NCI-H774 (cell line): ENCODE data around the gene ZNF627.
"Not testable (repeated sequence)": the region's sequence is repeated elsewhere in the genome, so short reads cannot be mapped to it uniquely, and the experiment has no call there.

ENCODE experiments used
- DNase-seq: peaks from one replicate; lab custom pipeline; 2025; lab: John Stamatoyannopoulos, UW

Gene ZNF627

DNA sequence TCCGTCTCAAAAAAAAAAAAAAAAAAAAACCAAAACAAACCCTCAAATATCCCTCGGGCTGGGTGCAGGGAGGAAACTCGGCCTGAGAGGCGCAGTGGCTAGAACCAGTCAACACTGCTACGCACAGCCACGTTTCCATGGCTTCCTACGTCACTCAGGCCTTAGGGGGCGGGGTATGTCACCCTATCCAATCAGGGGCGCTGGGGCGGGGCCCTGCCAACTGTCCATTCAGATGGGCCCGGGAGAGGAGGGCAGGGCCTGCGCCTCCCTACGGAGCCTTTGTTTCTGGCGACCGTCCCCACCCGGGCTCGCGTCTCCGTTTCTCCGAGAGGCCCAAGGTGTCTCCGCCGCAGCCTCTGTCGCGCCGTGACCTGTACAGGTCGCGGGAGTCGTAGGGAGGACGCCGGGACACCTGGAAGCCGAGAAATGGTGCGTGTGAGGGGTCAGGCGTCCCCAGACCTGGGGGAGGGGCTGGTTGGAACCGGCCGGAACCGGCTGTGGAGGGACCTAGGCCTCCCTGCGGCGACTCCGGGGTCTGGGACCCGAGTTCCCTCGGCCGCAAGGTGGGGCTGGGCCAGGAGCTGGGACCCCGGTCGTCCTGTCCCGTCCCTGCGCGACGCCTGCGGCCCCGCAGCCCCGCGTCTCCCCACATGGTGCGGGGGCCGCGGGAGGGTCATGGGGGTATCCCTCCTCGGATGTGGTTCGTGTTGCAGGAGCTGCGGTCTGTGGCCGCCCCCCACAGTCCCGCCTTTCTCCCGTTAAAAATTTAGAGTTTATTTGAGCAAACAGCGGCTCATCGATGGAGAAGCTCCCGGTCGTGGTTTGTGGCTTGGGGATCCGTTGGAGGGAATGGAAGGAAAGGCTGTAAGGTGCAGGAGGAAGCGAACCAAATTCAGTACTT, at the start of gene ZNF627:
Gene ZNF627, plus strand, starts transcription at position 282 of the 901 bp plus-strand sequence. Its CDS starts 145 bp downstream, at position 427.
- peak; percentile 96 for DNase-seq

DNA sequence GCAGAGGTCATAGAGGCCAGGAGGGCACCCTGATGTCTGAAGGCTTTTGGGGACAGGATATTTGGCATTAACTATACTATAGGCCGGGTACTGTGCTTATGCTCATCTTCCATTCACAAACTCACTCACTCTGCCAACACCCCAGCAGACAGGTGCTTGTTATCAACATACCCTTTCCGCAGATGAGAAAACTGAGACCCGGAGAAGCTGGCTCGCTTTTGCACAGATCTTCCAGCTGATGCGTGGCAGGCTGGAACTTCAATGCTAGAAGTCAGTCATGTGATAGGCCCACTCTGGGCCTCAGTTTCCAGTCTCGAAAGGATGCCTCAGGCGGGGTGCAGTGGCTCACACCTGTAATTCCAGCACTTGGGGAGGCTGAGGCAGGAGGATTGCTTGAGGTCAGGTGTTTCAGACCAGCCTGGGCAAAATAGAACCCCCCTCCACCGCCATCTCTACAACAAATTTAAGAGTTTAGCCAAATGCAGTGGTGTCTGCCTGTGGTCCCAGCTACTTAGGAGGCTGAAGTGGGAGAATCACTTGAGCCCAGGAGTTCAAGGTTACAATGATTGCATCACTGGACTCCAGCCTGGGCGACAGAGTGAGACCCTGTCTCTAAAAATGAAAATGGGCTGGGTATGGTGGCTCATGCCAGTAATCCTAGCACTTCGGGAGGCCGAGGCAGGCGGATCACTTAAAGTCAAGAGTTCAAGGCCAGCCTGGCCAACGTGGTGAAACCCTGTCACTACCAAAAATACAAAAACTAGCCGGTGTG, 49.2 kb upstream of the ZNF627 start:
- DNase-seq = no peak

DNA sequence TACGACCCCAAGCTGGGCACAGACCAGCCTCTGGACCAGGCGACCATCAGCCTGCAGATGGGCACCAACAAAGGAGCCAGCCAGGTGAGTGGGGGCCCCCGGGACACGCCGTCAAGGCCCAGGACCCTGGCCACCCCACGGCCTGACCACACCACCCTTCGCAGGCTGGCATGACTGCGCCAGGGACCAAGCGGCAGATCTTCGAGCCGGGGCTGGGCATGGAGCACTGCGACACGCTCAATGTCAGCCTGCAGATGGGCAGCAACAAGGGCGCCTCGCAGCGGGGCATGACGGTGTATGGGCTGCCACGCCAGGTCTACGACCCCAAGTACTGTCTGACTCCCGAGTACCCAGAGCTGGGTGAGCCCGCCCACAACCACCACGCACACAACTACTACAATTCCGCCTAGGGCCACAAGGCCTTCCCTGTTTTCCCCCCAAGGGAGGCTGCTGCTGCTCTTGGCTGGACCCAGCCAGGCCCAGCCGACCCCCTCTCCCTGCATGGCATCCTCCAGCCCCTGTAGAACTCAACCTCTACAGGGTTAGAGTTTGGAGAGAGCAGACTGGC, 47.8 kb upstream of the ZNF627 start:
- no peak for DNase-seq

DNA sequence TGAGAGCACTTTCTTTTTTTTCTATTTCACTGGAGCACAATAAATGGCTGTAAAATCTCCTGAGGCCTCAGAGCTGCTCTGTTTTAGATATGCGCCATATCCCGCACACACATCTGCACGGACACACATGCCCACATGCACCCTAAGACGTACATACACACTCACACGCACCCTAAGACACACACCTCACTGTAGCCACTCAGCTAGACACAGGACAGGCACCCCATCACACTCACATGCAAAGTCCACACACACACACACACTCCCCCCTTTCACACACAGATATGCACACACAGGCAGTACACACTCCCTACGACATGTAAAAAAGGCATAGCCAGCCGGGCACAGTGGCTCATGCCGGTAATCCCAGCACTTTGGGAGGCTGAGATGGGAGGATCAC, 47.0 kb upstream of the ZNF627 start:
- no peak for DNase-seq

DNA sequence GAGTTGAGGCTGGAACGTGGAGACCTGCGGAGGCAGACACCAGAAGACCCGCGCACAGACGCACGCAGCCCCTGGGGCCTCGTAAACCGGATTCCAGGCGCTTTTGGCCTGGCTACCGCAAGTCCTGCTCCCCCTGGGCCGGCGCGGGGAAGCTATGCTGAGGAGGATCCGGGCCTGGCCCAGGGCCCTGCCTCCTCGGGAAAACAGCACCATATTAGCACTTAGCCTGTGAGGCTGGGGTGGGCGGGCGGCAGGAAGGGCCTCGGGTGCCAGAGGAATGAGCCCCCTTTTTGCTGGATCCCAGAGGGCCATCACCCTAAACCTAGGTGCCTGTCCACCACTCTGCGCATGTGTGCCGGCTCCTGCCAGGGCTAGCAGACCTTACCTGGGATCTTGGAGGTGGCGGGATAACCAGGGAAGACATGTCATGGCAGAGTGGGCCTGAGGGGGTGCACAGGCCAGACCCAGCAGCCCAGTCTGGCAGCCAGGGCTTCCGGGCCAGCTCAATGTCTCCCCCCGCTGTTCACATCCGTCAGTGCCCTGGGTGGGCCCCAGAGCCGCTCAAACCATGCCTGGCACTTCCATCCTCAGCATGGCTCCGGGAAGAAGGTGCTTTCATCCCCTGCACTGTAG, 45.6 kb upstream of the ZNF627 start:
- DNase-seq = no peak

DNA sequence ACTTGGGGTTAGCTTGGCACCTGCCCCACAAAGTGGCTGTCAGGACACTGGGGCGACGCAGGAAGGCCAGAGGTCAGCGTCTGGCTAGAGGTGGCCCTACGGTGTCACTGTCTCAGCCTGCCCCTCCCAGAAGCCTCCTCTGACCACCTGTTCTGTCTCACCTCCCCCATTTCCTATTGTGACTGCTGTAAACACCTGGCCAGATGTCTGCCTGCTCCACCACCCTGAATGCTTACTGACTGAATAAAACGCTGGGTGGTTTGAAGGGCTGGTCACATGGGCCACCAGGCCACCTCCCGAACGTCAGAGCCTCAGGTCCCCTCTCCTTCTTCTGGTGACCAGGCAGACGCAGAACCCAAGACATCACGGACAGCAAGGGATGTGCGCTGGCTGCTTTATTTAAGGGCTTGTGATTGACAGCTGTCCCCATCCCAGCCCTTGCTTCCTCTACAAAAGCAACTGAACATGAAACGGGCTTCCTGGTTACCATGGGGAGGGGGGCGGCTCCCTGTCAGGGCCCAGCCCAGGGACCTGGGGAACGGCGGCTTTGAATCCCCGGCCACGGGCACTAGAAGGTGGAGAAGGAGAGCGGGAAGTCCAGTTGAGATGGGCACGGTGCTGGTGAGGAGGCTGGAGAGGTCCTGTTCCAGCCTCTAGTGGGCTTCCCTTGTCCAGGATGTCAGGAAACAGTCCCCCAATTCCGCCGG, 44.5 kb upstream of the ZNF627 start:
- no peak for DNase-seq

DNA sequence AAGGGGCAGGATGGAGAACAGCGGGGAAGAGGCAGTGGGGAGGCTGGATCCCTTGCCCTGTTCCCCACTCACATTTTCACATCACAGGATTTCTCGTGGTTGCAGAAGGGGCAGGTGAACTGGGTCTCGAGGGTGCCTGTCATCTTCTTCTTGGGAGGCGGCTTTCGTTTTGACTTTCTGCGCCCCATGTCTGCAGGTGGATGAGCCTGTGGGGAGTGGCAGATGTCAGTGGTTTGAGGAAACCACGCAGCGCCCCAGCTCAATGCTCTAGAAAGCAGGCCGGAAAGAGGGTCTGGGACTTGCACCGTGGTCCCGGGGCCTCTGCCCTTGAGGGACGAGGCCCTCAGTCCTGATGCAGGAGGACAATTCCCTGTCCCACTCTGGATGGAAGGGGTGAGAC, 43.1 kb upstream of the ZNF627 start:
- DNase-seq = no peak

DNA sequence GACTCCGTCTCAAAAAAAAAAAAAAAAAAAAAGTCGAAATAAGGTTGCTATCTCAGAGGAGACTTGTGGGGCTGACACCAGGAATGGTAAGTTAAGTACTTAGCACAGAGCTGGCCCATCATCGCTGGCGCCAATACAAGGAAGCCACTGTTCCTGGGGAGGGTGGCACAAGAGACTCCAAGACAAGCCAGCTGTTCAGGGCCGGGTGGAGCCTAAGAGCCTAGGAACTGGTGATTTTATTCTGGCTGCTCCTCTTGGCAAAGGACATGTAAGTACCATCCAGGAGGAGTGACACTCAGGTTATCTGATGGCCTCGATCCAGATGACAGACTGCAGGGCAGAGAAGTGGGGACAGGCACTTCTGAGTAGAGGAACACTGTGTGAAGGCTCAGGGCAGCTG, 42.0 kb upstream of the ZNF627 start:
- no peak for DNase-seq

DNA sequence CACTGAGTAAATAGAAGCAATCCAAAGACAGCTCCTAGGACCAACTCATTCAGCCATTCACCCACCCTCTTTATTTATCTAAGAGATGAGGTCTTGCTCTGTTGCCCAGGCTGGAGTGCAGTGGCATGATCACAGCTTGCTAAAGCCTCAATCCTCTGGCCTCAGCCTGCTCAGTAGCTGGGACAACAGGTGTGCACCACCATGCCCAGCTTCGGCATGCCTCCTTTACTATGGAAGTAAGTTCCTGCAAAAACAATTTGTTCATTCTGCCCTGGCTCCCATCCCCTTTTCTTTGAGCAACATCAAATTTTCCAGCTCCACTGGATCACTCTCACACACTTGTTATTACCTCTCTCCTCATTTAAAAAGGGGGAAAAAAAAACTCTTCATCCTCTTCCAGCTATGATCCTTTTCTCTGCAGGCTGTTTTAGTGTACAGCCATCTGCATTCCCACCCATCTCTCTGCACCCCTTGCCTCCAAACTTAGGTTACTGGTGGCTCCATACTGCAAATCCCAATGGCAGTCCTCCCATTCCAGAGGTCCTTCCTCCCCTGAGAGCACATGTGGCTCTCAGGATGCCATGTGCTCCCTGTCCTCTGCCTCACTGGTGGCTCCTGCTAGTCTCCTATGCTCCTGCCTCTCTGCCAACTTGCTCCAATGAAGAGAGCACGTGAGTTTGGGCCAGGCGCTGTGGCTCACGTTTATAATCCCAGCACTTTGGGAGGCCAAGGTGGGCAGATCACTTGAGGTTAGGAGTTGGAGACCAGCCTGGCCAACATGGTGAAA, 40.5 kb upstream of the ZNF627 start:
- no peak for DNase-seq

DNA sequence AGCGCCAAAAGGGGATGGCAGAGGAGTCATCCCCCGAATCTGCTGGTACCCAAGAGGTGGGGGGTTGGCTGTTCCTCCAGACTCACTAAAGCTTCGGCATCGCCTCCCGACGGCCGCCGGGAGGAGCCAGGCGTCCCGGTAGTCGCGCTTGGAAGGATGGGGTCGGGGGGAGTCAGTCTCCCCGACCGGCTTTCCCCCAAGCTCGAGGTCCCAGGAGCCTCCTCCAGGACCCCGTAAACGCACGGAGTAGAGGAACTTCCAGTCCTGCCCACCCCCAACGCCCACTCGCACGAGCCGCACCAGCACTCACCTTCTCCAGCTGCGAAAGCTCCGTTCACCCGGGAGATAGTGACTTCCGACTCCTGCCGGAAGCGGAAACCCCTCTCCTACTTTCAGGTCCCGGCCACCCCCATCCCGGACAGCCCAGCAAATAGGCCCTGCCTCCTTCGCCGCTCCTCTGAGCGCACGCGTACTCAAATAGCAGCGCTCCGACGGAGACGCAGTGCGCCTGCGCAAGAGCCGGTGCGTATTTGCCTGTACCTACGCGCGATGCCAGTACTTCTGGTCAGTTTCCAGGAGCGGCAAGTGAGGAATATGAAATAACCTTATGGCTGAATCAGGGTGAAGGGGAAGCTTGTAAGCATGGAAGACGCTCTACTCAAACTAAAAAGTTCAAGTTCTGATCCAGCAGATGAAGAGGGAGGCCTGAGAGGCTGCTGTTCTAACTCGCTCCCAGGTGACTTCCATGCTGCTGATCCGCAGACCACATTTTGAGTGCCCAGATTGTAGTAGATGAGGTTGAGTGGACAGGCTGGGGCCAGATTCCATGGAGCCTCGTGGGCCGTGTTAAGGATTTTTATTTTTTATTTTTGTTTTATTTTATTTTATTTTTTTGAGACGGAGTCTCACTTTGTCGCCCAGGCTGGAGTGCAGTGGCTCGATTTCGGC, 38.1 kb upstream of the ZNF627 start, which contains the start of gene ELOF1:
Gene ELOF1, minus strand, starts transcription at position 350 of the 948 bp plus-strand sequence. CDS start 4,883 bp downstream, outside the sequence.
- DNase-seq = peak; percentile 96

DNA sequence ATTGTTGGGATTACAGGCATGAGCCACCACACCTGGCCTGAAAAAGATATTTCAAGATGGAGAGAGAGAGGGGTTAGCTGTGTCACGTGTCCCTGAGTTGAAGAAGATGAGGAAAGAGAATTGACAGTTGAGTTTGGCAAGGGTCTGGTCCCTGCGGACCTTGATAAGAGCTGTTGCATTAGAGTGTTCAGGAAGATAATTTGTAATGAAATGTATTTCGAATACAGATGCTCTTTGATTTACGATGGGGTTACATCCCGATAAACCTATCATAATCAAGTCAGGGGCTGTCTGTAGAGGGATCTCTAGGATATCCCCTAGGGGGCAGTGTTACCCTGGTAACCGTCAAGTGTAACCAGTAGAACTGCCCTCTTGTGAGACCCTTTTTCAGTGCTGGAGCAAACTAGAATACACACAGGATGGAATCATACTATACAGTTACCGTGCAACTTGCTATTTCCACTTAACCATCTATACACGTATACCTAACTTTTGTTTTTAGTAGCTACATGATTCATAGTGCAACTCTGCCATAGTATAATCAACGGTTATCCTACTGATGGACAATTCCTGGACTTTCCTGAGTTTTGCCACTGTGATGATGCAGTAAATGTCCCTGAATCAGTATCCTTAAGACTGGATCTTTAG, 36.8 kb upstream of the ZNF627 start:
- no peak for DNase-seq

DNA sequence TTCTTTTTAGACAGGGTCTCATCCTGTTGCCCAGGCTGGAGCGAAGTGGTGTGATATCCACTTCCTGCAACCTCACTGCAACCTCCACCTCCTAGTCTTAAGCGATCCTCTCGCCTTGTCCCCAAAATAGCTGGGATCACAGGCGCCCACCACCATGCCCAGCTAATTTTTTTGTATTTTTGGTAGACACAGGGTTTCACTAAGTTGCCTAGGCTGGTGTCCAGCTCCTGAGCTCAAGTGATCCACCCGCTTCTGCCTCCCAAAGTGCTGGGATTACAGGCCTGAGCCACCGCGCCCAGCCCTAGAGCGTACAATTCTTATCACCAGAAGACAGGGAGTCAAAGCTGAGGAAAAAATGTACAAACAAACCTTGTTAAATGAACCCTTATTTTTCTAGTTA, 33.8 kb upstream of the ZNF627 start:
- DNase-seq = no peak

DNA sequence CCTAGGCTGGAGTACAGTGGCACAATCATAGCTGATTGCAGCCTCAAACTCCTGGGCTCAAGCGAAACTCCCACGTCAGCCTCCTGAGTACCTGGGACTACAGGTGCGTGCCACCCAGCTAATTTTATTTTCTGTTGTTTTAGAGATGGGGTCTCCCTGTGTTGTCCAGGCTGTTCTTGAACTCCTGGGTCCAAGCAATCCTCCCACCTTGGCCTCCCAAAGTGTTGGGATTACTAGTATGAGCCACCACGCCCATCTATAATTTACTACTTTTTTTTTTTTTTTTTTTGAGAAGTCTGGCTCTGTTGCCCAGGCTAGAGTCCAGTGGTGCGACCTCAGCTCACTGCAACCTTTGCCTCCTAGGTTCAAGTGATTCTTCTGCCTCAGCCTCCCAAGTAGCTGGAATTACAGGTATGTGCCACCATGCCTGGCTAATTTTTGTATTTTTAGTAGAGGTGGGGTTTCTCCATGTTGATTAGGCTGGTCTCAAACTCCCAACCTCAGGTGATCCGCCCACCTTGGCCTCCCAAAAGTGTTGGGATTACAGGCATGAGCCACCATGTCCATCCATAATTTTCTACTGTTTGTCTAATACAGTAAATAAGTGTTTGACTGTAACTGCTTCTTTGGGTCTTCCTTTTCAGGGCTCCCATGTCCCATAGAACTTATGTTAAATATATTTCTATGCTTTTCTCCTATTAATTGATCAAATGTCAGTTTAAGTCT, 33.0 kb upstream of the ZNF627 start:
- DNase-seq = not testable (repeated sequence)

DNA sequence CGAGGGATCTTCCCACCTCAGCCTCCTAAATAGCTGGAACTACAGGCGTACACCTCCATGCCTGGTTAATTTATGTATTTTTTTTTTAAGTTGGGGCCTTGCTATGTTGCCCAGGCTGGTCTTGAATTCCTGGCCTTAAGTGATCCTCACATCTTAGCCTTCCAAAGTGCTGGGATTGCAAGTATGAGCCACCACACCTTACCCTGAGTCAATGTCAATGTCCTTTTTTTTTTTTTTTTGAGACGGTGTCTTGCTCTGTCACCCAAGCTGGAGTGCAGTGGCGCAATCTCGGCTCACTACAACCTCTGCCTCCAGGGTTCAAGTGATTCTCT, 31.7 kb upstream of the ZNF627 start:
- DNase-seq = not testable (repeated sequence)

DNA sequence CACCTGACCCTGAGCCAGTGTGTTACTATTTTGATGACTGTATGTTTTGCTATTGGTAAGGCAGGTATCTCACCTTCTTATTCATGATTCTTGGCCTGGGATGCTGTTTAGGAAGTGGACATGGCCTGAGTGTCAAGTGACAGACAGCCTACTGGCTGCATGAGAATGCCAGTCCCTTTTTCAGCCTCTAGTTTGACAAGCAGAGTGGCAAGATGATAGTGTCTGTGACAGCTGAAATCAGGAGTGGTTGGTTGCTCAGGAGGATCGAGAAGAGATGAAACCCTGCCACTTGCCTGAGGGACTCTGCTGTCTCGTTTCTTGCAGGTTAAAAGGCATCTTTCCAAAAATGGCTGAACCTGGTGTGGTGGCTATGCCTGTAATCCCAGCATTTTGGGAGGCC, 31.1 kb upstream of the ZNF627 start:
- no peak for DNase-seq

DNA sequence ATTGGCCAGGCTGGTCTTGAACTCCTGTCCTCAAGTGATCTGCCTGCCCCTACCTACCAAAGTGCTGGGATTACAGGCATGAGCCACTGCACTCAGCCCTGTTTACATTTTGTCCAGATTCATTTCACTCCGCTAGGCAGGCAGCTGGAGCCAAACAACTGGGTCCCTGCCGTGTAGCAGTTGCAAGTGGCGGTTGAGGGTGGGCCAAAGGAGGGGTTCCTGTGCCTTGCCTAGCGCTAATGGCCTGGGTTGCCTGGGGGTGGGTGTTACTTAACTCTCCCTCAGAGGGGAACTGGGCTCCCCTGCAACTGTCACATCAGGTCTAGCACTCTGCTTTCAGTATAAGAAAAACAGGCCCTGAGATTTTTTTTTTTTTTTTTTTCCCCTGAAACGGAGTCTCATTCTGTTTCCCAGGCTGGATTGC, 27.2 kb upstream of the ZNF627 start:
- DNase-seq = no peak

DNA sequence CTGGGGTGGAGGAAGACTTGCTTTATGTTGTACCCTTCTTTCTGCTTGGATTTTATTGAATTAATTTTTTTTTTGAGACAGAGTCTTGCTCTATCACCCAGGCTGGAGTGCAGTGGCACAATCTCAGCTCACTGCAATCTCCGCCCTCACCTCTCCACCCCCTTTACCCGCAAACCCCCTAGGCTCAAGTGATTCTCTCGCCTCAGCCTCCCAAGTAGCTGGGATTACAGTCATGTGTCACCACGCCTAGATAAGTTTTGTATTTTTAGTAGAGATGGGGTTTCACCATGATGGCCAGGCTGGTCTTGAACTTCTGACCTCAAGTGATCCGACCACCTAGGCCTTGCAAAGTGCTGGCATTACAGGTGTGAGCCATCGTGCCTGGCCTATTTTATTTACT, 23.9 kb upstream of the ZNF627 start:
- DNase-seq = not testable (repeated sequence)

DNA sequence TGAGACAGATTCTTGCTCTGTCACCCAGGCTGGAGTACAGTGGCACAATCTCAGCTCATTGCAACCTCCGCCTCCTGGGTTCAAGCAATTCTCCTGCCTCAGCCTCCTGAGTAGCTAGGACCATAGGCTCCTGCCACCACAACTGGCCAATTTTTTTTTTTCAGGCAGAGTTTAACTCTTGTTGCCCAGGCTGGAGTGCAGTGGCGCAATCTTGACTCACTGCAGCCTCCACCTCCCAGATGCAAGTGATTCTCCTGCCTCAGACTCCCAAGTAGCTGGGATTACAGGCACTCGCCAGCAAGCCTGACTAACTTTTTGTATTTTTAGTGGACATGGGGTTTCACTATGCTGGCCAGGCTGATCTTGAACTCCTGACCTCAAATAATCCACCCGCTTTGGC, 23.5 kb upstream of the ZNF627 start:
- DNase-seq = not testable (repeated sequence)
